ENCODE measurements around the gene NLRP1.
A peak's percentile ranks its signal among the peaks of the same experiment; 100 is the strongest.

The NLRP1 gene

GRCh38 chr17:5608399-5609112, 24.2 kb upstream of the NLRP1 start:
- no peaks in the 10 kb centered on the region for H3K27me3 ChIP-seq (ENCODE audit: control insufficient read depth in 3 of 3, insufficient read depth in 3 of 3, low read depth in 1 of 3, low read length in 3 of 3)
- no peak overlapping the region for H2BK12ac ChIP-seq (ENCODE audit: low read length)
- H2AK5ac ChIP-seq (ENCODE audit: low read depth, low read length) = no peak overlapping the region
- WGBS, 2 donors (ENCODE audit: extremely low coverage in 2 of 2, insufficient read length in 2 of 2, insufficient replicate concordance in 1 of 2) = 100% methylated on average over 1 of the region's 12 CpGs; no CpG with 5 or more reads in 1 of the 2 donors
- no peak overlapping the region for H2AFZ ChIP-seq (ENCODE audit: low read length)
- H3K27ac ChIP-seq (replicated peaks; ENCODE audit: low read length) = no peak overlapping the region
- no peak overlapping the region for H3K4me2 ChIP-seq (ENCODE audit: insufficient read depth, low read length, poor library complexity, severe bottlenecking)
- no peak overlapping the region for H2BK120ac ChIP-seq (ENCODE audit: low read depth, low read length)
- no peak for DNase-seq (ENCODE audit: low spot score)
- no peak overlapping the region for H3K23ac ChIP-seq (ENCODE audit: low read depth, low read length, poor library complexity)
- H3K18ac ChIP-seq (ENCODE audit: low read length) = peak overlapping the region; percentile 36
- H3K4ac ChIP-seq (ENCODE audit: low read length) = no peak overlapping the region
- H3K9me3 ChIP-seq (replicated peaks in 1 of 2; ENCODE audit: control insufficient read depth in 2 of 2, insufficient read depth in 1 of 2, low read depth in 1 of 2, low read length in 2 of 2) = no peaks in the 10 kb centered on the region
- H3K79me1 ChIP-seq (ENCODE audit: low read depth, low read length) = no peaks in the 10 kb centered on the region
- H4K8ac ChIP-seq (ENCODE audit: low read depth, low read length) = no peak overlapping the region
- no peak overlapping the region for H2BK5ac ChIP-seq (ENCODE audit: low read length)
- no peak overlapping the region for H4K91ac ChIP-seq (ENCODE audit: low read depth, low read length, poor library complexity)
- H3K36me3 ChIP-seq (replicated peaks in 1 of 2; ENCODE audit: control insufficient read depth in 2 of 2, insufficient read depth in 2 of 2, low read length in 2 of 2) = no peaks in the 10 kb centered on the region
- no peak overlapping the region for H3K14ac ChIP-seq (ENCODE audit: low read length)
- H2BK15ac ChIP-seq (ENCODE audit: low read length) = no peak overlapping the region
- no peak overlapping the region for H3K9ac ChIP-seq (ENCODE audit: low read depth, low read length, poor library complexity)
- H3K4me1 ChIP-seq (ENCODE audit: control insufficient read depth in 2 of 2, insufficient read depth in 1 of 2, low read depth in 1 of 2, low read length in 2 of 2) = peaks cover 0 to 1% of the 10 kb centered on the region in 2 donors
- H3K4me3 ChIP-seq (ENCODE audit: low read length in 2 of 2) = no peak overlapping the region

GRCh38 chr17:5607946-5608345, 23.6 kb upstream of the NLRP1 start:
- H3K4me1 ChIP-seq (ENCODE audit: control insufficient read depth in 2 of 2, insufficient read depth in 1 of 2, low read depth in 1 of 2, low read length in 2 of 2) = peaks cover 0 to 1% of the 10 kb centered on the region in 2 donors
- H3K79me1 ChIP-seq (ENCODE audit: low read depth, low read length) = no peaks in the 10 kb centered on the region
- no peak overlapping the region for H3K4me2 ChIP-seq (ENCODE audit: insufficient read depth, low read length, poor library complexity, severe bottlenecking)
- no peak overlapping the region for H2BK5ac ChIP-seq (ENCODE audit: low read length)
- H3K27me3 ChIP-seq (ENCODE audit: control insufficient read depth in 3 of 3, insufficient read depth in 3 of 3, low read depth in 1 of 3, low read length in 3 of 3) = no peaks in the 10 kb centered on the region
- H3K4me3 ChIP-seq (ENCODE audit: low read length in 2 of 2) = no peak overlapping the region
- no peak overlapping the region for H4K91ac ChIP-seq (ENCODE audit: low read depth, low read length, poor library complexity)
- DNase-seq (ENCODE audit: low spot score) = no peak
- H3K36me3 ChIP-seq (replicated peaks in 1 of 2; ENCODE audit: control insufficient read depth in 2 of 2, insufficient read depth in 2 of 2, low read length in 2 of 2) = no peaks in the 10 kb centered on the region
- no peak overlapping the region for H3K18ac ChIP-seq (ENCODE audit: low read length)
- no peaks in the 10 kb centered on the region for H3K9me3 ChIP-seq (replicated peaks in 1 of 2; ENCODE audit: control insufficient read depth in 2 of 2, insufficient read depth in 1 of 2, low read depth in 1 of 2, low read length in 2 of 2)
- H2BK120ac ChIP-seq (ENCODE audit: low read depth, low read length) = no peak overlapping the region
- H3K27ac ChIP-seq (replicated peaks; ENCODE audit: low read length) = no peak overlapping the region
- no peak overlapping the region for H4K8ac ChIP-seq (ENCODE audit: low read depth, low read length)
- H3K23ac ChIP-seq (ENCODE audit: low read depth, low read length, poor library complexity) = no peak overlapping the region
- no peak overlapping the region for H2AFZ ChIP-seq (ENCODE audit: low read length)
- H2BK12ac ChIP-seq (ENCODE audit: low read length) = no peak overlapping the region
- no peak overlapping the region for H3K14ac ChIP-seq (ENCODE audit: low read length)
- no CpG with 5 or more reads among the region's 3 CpGs for WGBS, 2 donors (ENCODE audit: extremely low coverage in 2 of 2, insufficient read length in 2 of 2, insufficient replicate concordance in 1 of 2)
- no peak overlapping the region for H3K4ac ChIP-seq (ENCODE audit: low read length)
- no peak overlapping the region for H2AK5ac ChIP-seq (ENCODE audit: low read depth, low read length)
- H2BK15ac ChIP-seq (ENCODE audit: low read length) = no peak overlapping the region
- H3K9ac ChIP-seq (ENCODE audit: low read depth, low read length, poor library complexity) = no peak overlapping the region

- DNase-seq (ENCODE audit: low spot score) = no peak
- no peaks in the 10 kb centered on the region for H3K27me3 ChIP-seq (ENCODE audit: control insufficient read depth in 3 of 3, insufficient read depth in 3 of 3, low read depth in 1 of 3, low read length in 3 of 3)
- H2BK120ac ChIP-seq (ENCODE audit: low read depth, low read length) = no peak overlapping the region
- no peak overlapping the region for H4K91ac ChIP-seq (ENCODE audit: low read depth, low read length, poor library complexity)
- no peak overlapping the region for H3K4me3 ChIP-seq (ENCODE audit: low read length in 2 of 2)
- H3K4ac ChIP-seq (ENCODE audit: low read length) = no peak overlapping the region
- H2BK15ac ChIP-seq (ENCODE audit: low read length) = no peak overlapping the region
- no peak overlapping the region for H2BK5ac ChIP-seq (ENCODE audit: low read length)
- WGBS, 2 donors (ENCODE audit: extremely low coverage in 2 of 2, insufficient read length in 2 of 2, insufficient replicate concordance in 1 of 2) = no CpG with 5 or more reads among the region's 4 CpGs
- H3K79me1 ChIP-seq (ENCODE audit: low read depth, low read length) = no peaks in the 10 kb centered on the region
- H4K8ac ChIP-seq (ENCODE audit: low read depth, low read length) = no peak overlapping the region
- no peak overlapping the region for H3K4me2 ChIP-seq (ENCODE audit: insufficient read depth, low read length, poor library complexity, severe bottlenecking)
- no peaks in the 10 kb centered on the region for H3K36me3 ChIP-seq (replicated peaks in 1 of 2; ENCODE audit: control insufficient read depth in 2 of 2, insufficient read depth in 2 of 2, low read length in 2 of 2)
- H3K14ac ChIP-seq (ENCODE audit: low read length) = no peak overlapping the region
- no peak overlapping the region for H2AK5ac ChIP-seq (ENCODE audit: low read depth, low read length)
- no peak overlapping the region for H3K9ac ChIP-seq (ENCODE audit: low read depth, low read length, poor library complexity)
- no peak overlapping the region for H3K27ac ChIP-seq (replicated peaks; ENCODE audit: low read length)
- no peaks in the 10 kb centered on the region for H3K9me3 ChIP-seq (replicated peaks in 1 of 2; ENCODE audit: control insufficient read depth in 2 of 2, insufficient read depth in 1 of 2, low read depth in 1 of 2, low read length in 2 of 2)
- no peak overlapping the region for H2BK12ac ChIP-seq (ENCODE audit: low read length)
- no peak overlapping the region for H2AFZ ChIP-seq (ENCODE audit: low read length)
- peaks cover 0 to 1% of the 10 kb centered on the region in 2 donors for H3K4me1 ChIP-seq (ENCODE audit: control insufficient read depth in 2 of 2, insufficient read depth in 1 of 2, low read depth in 1 of 2, low read length in 2 of 2)
- no peak overlapping the region for H3K18ac ChIP-seq (ENCODE audit: low read length)
- H3K23ac ChIP-seq (ENCODE audit: low read depth, low read length, poor library complexity) = no peak overlapping the region
Measured at GRCh38 chr17:5605452-5605851, 21.1 kb upstream of the NLRP1 start.

- Histone ChIP-seq H3K4me1 (ENCODE audit: control insufficient read depth in 2 of 2, insufficient read depth in 1 of 2, low read depth in 1 of 2, low read length in 2 of 2) (peaks cover 0 to 6% of the 10 kb centered on the region in 2 donors), H3K27ac (replicated peaks; ENCODE audit: low read length) (no peak overlapping the region), H3K36me3 (replicated peaks in 1 of 2; ENCODE audit: control insufficient read depth in 2 of 2, insufficient read depth in 2 of 2, low read length in 2 of 2) (no peaks in the 10 kb centered on the region), H3K4me3 (ENCODE audit: low read length in 2 of 2) (no peak overlapping the region), H3K79me1 (ENCODE audit: low read depth, low read length) (no peaks in the 10 kb centered on the region), H3K9me3 (replicated peaks in 1 of 2; ENCODE audit: control insufficient read depth in 2 of 2, insufficient read depth in 1 of 2, low read depth in 1 of 2, low read length in 2 of 2) (no peaks in the 10 kb centered on the region), H2BK5ac (ENCODE audit: low read length) (no peak overlapping the region), H3K4ac (ENCODE audit: low read length) (no peak overlapping the region), H2AFZ (ENCODE audit: low read length) (no peak overlapping the region), H3K14ac (ENCODE audit: low read length) (no peak overlapping the region), H3K18ac (ENCODE audit: low read length) (no peak overlapping the region), H3K27me3 (ENCODE audit: control insufficient read depth in 3 of 3, insufficient read depth in 3 of 3, low read depth in 1 of 3, low read length in 3 of 3) (peaks cover 0 to 8% (median 0%) of the 10 kb centered on the region in 3 experiments), H3K9ac (ENCODE audit: low read depth, low read length, poor library complexity) (no peak overlapping the region), H3K23ac (ENCODE audit: low read depth, low read length, poor library complexity) (no peak overlapping the region), H4K8ac (ENCODE audit: low read depth, low read length) (no peak overlapping the region), H2BK120ac (ENCODE audit: low read depth, low read length) (no peak overlapping the region), H4K91ac (ENCODE audit: low read depth, low read length, poor library complexity) (no peak overlapping the region), H2AK5ac (ENCODE audit: low read depth, low read length) (no peak overlapping the region), H2BK15ac (ENCODE audit: low read length) (no peak overlapping the region), H3K4me2 (ENCODE audit: insufficient read depth, low read length, poor library complexity, severe bottlenecking) (no peak overlapping the region), H2BK12ac (ENCODE audit: low read length) (no peak overlapping the region)
- no peak for DNase-seq (ENCODE audit: low spot score)
Measured at GRCh38 chr17:5600041-5600440, 15.7 kb upstream of the NLRP1 start.

Measured in neuronal stem cell (in vitro differentiated cells).